ENCODE measurements around the gene CHN2. TPM values are rescaled to one million over a fixed set of nuclear protein-coding genes. Genes with fewer than 3 reads are reported as not detected.

Gene CHN2
- total RNA-seq, 1 donor from 2014 or later = 14.2 TPM

- Histone ChIP-seq H3K9me3 (no peaks in the 10 kb centered on the region), H3K27me3 (ENCODE audit: low read depth) (no peaks in the 10 kb centered on the region), H3K4me1 (peaks cover 8% of the 10 kb centered on the region), H3K4me3 (no peak overlapping the region), H3K36me3 (no peaks in the 10 kb centered on the region), H3K27ac (no peak overlapping the region)
- ATAC-seq (no peak), DNase-seq (no peak)
- TF ChIP-seq CTCF (IDR thresholded peaks at IDR 0.05) = no peak
- intact Hi-C loops (cut with DNase I) = no loop called here
Measured at GRCh38 chr7:29318853-29319718, 124.5 kb downstream of the CHN2 start.

GRCh38 chr7:29319719-29320521 lies 125.3 kb downstream of the CHN2 start:
- intact Hi-C loops (cut with DNase I) = no loop called here
- DNase-seq = no peak
- peaks cover 8% of the 10 kb centered on the region for H3K4me1 ChIP-seq

GRCh38 chr7:29320577-29320976 lies 126.0 kb downstream of the CHN2 start:
- no peak for TF ChIP-seq CTCF (IDR thresholded peaks at IDR 0.05)
- no peaks in the 10 kb centered on the region for H3K27me3 ChIP-seq (ENCODE audit: low read depth)
- H3K4me1 ChIP-seq = peaks cover 8% of the 10 kb centered on the region
- DNase-seq (no peak), ATAC-seq (no peak)
- intact Hi-C loops (cut with DNase I) = no loop called here
- H3K36me3 ChIP-seq = no peaks in the 10 kb centered on the region
- H3K9me3 ChIP-seq = no peaks in the 10 kb centered on the region
- no peak overlapping the region for H3K4me3 ChIP-seq
- no peak overlapping the region for H3K27ac ChIP-seq

More at GRCh38 chr7:29319719-29320521, 125.3 kb downstream of the CHN2 start:
- Histone ChIP-seq H3K36me3 (no peaks in the 10 kb centered on the region), H3K27ac (no peak overlapping the region), H3K27me3 (ENCODE audit: low read depth) (no peaks in the 10 kb centered on the region), H3K4me3 (no peak overlapping the region), H3K9me3 (no peaks in the 10 kb centered on the region)
- no peak for TF ChIP-seq CTCF (IDR thresholded peaks at IDR 0.05)
- peak; percentile 61 to 84 for ATAC-seq

- H3K36me3 ChIP-seq = no peaks in the 10 kb centered on the region
- no peaks in the 10 kb centered on the region for H3K9me3 ChIP-seq
- peaks cover 8% of the 10 kb centered on the region for H3K4me1 ChIP-seq
- ATAC-seq (no peak), DNase-seq (no peak)
- TF ChIP-seq CTCF (IDR thresholded peaks at IDR 0.05) = no peak
- intact Hi-C loops (cut with DNase I) = no loop called here
- H3K27ac ChIP-seq = no peak overlapping the region
- no peaks in the 10 kb centered on the region for H3K27me3 ChIP-seq (ENCODE audit: low read depth)
- H3K4me3 ChIP-seq = no peak overlapping the region
Measured at GRCh38 chr7:29322023-29322712, 127.6 kb downstream of the CHN2 start.

GRCh38 chr7:29325476-29325875 lies 130.9 kb downstream of the CHN2 start:
- no peak overlapping the region for H3K27ac ChIP-seq
- no peak overlapping the region for H3K4me3 ChIP-seq
- no peaks in the 10 kb centered on the region for H3K9me3 ChIP-seq
- intact Hi-C loops (cut with DNase I) = no loop called here
- H3K4me1 ChIP-seq = peaks cover 19% of the 10 kb centered on the region
- no peak for TF ChIP-seq CTCF (IDR thresholded peaks at IDR 0.05)
- no peaks in the 10 kb centered on the region for H3K36me3 ChIP-seq
- no peak for DNase-seq
- no peak for ATAC-seq
- no peaks in the 10 kb centered on the region for H3K27me3 ChIP-seq (ENCODE audit: low read depth)
